ENCODE data around the gene CHPT1. TPM values are rescaled to one million over a fixed set of nuclear protein-coding genes. Genes with fewer than 3 reads are reported as not detected.

The CHPT1 gene
- total and polyA plus RNA-seq, 4 donors = 48.5 to 53.1 (median 50.7) TPM

- H3K27me3 ChIP-seq (ENCODE audit: control insufficient read depth, insufficient read depth, low read length) = no peaks in the 10 kb centered on the region
- H3K4me3 ChIP-seq (ENCODE audit: low read depth, low read length) = peak overlapping the region; percentile 81
- H3K36me3 ChIP-seq (ENCODE audit: control insufficient read depth, insufficient read depth, low read length) = no peaks in the 10 kb centered on the region
- H3K9me3 ChIP-seq (ENCODE audit: control insufficient read depth, insufficient read depth, low read length) = no peaks in the 10 kb centered on the region
- peak in 2 of 6 donors; percentile 74 to 78 for DNase-seq (ENCODE audit: low read depth in 4 of 6, low spot score in 6 of 6)
- peak overlapping the region; percentile 70 for H3K27ac ChIP-seq (ENCODE audit: low read depth, low read length)
- WGBS (ENCODE audit: insufficient coverage) = 27% methylated on average over 16 of the region's 18 CpGs
- peaks cover 19% of the 10 kb centered on the region for H3K4me1 ChIP-seq (ENCODE audit: control insufficient read depth, insufficient read depth, low read length)
Measured at GRCh38 chr12:101696251-101697196, 916 bp upstream of the CHPT1 start.

GRCh38 chr12:101697930-101698799 is 725 bp downstream of the CHPT1 start:
- Histone ChIP-seq H3K4me3 (ENCODE audit: low read depth, low read length) (peak overlapping the region; percentile 81), H3K27ac (ENCODE audit: low read depth, low read length) (peak overlapping the region; percentile 84), H3K36me3 (ENCODE audit: control insufficient read depth, insufficient read depth, low read length) (no peaks in the 10 kb centered on the region), H3K27me3 (ENCODE audit: control insufficient read depth, insufficient read depth, low read length) (no peaks in the 10 kb centered on the region), H3K9me3 (ENCODE audit: control insufficient read depth, insufficient read depth, low read length) (no peaks in the 10 kb centered on the region), H3K4me1 (ENCODE audit: control insufficient read depth, insufficient read depth, low read length) (peaks cover 19% of the 10 kb centered on the region)
- whole genome bisulfite sequencing (ENCODE audit: insufficient coverage) = under 1% methylated on average over 56 of the region's 67 CpGs
- peak in 3 of 6 donors; percentile 39 to 78 (median 71) for DNase-seq (ENCODE audit: low read depth in 4 of 6, low spot score in 6 of 6)

DNA sequence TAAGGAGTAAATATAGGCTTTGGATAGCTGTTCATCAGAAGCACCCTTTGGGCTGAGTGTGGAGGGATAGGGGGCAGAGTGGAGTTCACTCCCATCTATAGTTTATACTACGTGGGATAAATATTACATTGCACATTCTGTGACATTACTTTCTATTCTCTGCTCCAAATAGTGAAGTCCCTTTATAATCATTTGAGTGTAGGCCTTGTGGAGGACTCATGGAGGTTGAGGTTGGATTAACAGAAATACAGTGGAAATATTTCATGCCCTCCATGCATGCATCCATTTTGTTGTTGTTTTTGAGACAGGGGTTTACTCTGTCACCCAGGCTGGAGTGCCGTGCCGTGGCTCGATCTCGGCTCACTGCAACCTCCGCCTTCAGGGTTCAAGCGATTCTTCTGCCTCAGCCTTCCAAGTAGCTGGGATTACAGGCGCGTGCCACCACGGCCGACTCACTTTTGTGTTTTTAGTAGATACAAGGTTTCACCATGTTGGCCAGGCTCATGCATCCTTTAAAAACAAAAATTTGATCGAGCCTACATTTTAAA is 1.4 kb downstream of the CHPT1 start:
- Histone ChIP-seq H3K9me3 (ENCODE audit: control insufficient read depth, insufficient read depth, low read length) (no peaks in the 10 kb centered on the region), H3K27ac (ENCODE audit: low read depth, low read length) (peak overlapping the region; percentile 84), H3K4me1 (ENCODE audit: control insufficient read depth, insufficient read depth, low read length) (peaks cover 19% of the 10 kb centered on the region), H3K27me3 (ENCODE audit: control insufficient read depth, insufficient read depth, low read length) (no peaks in the 10 kb centered on the region), H3K4me3 (ENCODE audit: low read depth, low read length) (peak overlapping the region; percentile 81), H3K36me3 (ENCODE audit: control insufficient read depth, insufficient read depth, low read length) (no peaks in the 10 kb centered on the region)
- DNase-seq (ENCODE audit: low read depth in 4 of 6, low spot score in 6 of 6) = peak in 2 of 6 donors; percentile 54 to 65
- 30% methylated on average over 6 of the region's 12 CpGs for WGBS (ENCODE audit: insufficient coverage)

DNA sequence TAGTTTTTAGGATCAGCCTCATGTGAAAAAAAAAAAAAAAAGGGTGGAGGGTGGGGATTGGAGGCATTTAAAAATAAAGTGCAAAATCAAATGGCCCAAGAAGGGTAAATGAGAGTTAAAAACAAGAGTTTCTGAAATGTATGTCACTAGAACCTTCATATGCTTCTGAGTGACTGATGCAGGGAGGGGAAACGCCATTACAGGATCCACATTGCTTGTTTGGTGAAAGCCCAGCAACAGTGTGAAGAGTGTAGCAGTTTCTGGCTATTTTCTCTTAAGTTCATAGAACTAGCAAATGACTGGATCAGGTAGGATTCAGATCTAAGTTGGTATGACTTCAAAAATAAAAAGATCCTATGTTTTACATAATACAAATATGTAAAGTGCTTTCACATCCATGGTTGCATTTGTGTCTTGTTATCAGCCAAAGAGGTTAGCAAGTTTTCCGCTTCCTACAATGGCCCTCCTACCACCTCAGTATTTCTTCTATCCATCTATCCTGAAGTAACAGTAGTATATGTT is 2.9 kb downstream of the CHPT1 start:
- WGBS (ENCODE audit: insufficient coverage) = no CpG with 5 or more reads among the region's 2 CpGs
- H3K4me1 ChIP-seq (ENCODE audit: control insufficient read depth, insufficient read depth, low read length) = peaks cover 19% of the 10 kb centered on the region
- no peak for DNase-seq (ENCODE audit: low read depth in 4 of 6, low spot score in 6 of 6)
- no peaks in the 10 kb centered on the region for H3K36me3 ChIP-seq (ENCODE audit: control insufficient read depth, insufficient read depth, low read length)
- no peak overlapping the region for H3K4me3 ChIP-seq (ENCODE audit: low read depth, low read length)
- no peaks in the 10 kb centered on the region for H3K27me3 ChIP-seq (ENCODE audit: control insufficient read depth, insufficient read depth, low read length)
- no peaks in the 10 kb centered on the region for H3K9me3 ChIP-seq (ENCODE audit: control insufficient read depth, insufficient read depth, low read length)
- H3K27ac ChIP-seq (ENCODE audit: low read depth, low read length) = peak overlapping the region; percentile 33

- Histone ChIP-seq H3K36me3 (ENCODE audit: control insufficient read depth, insufficient read depth, low read length) (no peaks in the 10 kb centered on the region), H3K4me3 (ENCODE audit: low read depth, low read length) (no peak overlapping the region), H3K4me1 (ENCODE audit: control insufficient read depth, insufficient read depth, low read length) (peaks cover 7% of the 10 kb centered on the region), H3K27ac (ENCODE audit: low read depth, low read length) (no peak overlapping the region), H3K9me3 (ENCODE audit: control insufficient read depth, insufficient read depth, low read length) (no peaks in the 10 kb centered on the region), H3K27me3 (ENCODE audit: control insufficient read depth, insufficient read depth, low read length) (no peaks in the 10 kb centered on the region)
- WGBS (ENCODE audit: insufficient coverage) = 68% methylated on average over 2 of the region's 3 CpGs
- DNase-seq (ENCODE audit: low read depth in 4 of 6, low spot score in 6 of 6) = no peak
Measured at GRCh38 chr12:101703487-101703886, 6.0 kb downstream of the CHPT1 start.

- DNase-seq (ENCODE audit: low read depth in 4 of 6, low spot score in 6 of 6) = no peak
- no peaks in the 10 kb centered on the region for H3K36me3 ChIP-seq (ENCODE audit: control insufficient read depth, insufficient read depth, low read length)
- no peaks in the 10 kb centered on the region for H3K27me3 ChIP-seq (ENCODE audit: control insufficient read depth, insufficient read depth, low read length)
- no CpG with 5 or more reads among the region's 1 CpG for WGBS (ENCODE audit: insufficient coverage)
- H3K4me1 ChIP-seq (ENCODE audit: control insufficient read depth, insufficient read depth, low read length) = no peaks in the 10 kb centered on the region
- no peak overlapping the region for H3K27ac ChIP-seq (ENCODE audit: low read depth, low read length)
- no peak overlapping the region for H3K4me3 ChIP-seq (ENCODE audit: low read depth, low read length)
- no peaks in the 10 kb centered on the region for H3K9me3 ChIP-seq (ENCODE audit: control insufficient read depth, insufficient read depth, low read length)
Measured at GRCh38 chr12:101706403-101706802, 9.0 kb downstream of the CHPT1 start.

DNA sequence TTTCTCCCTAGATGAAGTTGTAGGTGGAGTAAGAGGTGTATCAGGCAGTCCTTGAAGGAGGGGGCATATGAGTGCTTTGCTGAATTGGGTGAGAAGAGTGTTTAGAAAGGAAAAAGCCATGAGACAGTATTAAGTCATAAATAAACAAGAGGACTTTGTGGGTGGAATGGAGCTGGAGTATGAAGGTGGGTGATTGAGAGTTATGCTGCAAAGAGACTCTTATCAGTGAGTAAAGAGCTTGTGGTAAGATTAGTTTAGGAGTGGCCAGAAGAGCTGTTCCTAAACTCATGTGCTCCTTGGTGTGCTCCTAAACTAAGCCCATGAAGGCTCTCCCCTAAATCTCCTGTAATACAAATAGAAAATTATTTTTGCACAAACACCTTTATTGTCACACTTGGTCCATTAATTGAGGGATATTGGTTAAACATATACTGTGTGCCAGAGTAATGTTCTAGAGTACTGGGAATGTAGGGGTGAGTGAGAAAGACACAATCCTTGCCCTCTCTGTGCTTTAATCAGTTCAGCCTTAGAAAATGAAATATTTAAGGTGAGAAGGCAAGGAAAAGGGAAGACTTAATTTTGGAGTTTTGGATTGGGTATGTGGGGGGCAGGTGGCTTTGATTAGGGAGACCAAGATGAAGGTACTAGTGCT is 9.8 kb downstream of the CHPT1 start:
- Histone ChIP-seq H3K36me3 (ENCODE audit: control insufficient read depth, insufficient read depth, low read length) (no peaks in the 10 kb centered on the region), H3K27ac (ENCODE audit: low read depth, low read length) (no peak overlapping the region), H3K4me3 (ENCODE audit: low read depth, low read length) (no peak overlapping the region), H3K9me3 (ENCODE audit: control insufficient read depth, insufficient read depth, low read length) (no peaks in the 10 kb centered on the region), H3K4me1 (ENCODE audit: control insufficient read depth, insufficient read depth, low read length) (no peaks in the 10 kb centered on the region), H3K27me3 (ENCODE audit: control insufficient read depth, insufficient read depth, low read length) (no peaks in the 10 kb centered on the region)
- no peak for DNase-seq (ENCODE audit: low read depth in 4 of 6, low spot score in 6 of 6)

DNA sequence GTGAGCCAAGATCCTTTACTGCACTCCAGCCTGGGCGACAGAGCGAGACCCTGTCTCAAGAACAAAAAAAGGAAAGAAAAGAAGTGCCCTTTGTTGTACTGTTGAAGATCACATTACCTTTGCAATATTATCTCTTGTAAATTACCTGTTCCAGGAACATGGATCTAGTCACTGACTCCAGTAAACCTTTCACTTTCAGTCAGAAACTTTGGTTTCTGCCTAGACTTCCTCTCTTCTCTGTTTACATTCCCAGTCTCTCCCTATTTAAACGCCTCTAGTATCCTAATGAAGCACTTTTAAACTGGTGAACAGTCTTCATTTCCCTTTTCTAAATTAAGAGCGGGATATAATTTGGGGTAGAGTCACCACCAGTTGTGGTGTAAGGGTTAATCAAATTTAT is 12.8 kb downstream of the CHPT1 start:
- no peaks in the 10 kb centered on the region for H3K4me1 ChIP-seq (ENCODE audit: control insufficient read depth, insufficient read depth, low read length)
- H3K9me3 ChIP-seq (ENCODE audit: control insufficient read depth, insufficient read depth, low read length) = no peaks in the 10 kb centered on the region
- no peak for DNase-seq (ENCODE audit: low read depth in 4 of 6, low spot score in 6 of 6)
- WGBS (ENCODE audit: insufficient coverage) = no CpG with 5 or more reads among the region's 4 CpGs
- H3K36me3 ChIP-seq (ENCODE audit: control insufficient read depth, insufficient read depth, low read length) = no peaks in the 10 kb centered on the region
- no peak overlapping the region for H3K27ac ChIP-seq (ENCODE audit: low read depth, low read length)
- no peak overlapping the region for H3K4me3 ChIP-seq (ENCODE audit: low read depth, low read length)
- no peaks in the 10 kb centered on the region for H3K27me3 ChIP-seq (ENCODE audit: control insufficient read depth, insufficient read depth, low read length)

All from spinal cord (tissue), 10 donors.